C1 segment of cervical spinal cord (tissue), 14 donors: ENCODE data around the gene NANOGP8.

Source experiments
- DNase-seq, 14 donors: peaks; one replicate each; lab custom pipeline; 2025; lab: John Stamatoyannopoulos, UW

Gene NANOGP8

DNA sequence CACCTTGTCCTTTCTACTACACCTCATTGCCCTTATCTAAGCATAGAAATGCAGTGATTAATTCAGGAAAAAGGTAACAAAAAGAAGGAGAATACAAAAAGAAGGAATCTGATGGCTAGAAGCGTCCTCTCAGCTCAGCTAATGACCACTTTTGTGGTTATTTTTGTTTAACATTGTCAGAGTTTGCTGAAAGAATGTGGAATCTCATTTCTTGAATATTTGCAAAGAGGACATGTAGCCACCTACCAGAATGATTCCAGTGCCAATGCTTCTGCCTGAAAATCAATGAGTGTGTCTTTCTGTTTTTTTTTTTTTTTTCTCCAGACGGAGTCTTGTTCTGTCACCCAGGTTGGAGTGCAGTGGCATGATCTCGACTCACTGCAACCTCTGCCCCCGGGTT lies 24.5 kb downstream of the NANOGP8 start:
- DNase-seq = no peak

DNA sequence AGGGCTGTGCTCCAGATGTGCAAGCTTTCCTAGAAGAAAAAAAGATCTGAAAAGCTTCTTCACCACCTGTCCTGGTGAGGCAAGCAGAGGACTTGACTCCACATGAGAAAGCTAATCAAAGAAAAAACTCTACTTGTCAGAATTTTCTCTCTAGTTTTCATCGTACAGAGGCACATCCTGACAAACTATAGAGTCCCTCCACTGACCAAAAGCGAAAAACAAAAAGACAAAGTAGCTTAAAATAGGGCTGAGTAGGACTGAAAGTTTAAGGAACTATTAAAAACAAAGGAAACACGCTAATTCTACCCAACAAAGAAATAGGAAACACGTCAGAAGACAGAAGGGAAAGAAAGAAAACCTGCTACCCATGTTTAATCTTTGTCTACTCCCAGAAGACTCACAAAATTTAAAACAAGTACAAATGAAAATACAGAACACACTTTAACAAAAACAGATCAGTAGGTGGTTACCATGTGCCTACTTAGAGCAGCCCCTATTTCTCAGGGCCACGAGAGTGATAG lies 26.5 kb downstream of the NANOGP8 start:
- no peak for DNase-seq

- DNase-seq = no peak
Observed at GRCh38 chr15:35055416-35056105, 29.5 kb downstream of the NANOGP8 start.

- no peak for DNase-seq
Observed at GRCh38 chr15:35054380-35054779, 30.7 kb downstream of the NANOGP8 start.

- no peak for DNase-seq
Observed at GRCh38 chr15:35047996-35048395, 37.1 kb downstream of the NANOGP8 start.

GRCh38 chr15:35047528-35047927 lies 37.6 kb downstream of the NANOGP8 start:
- no peak for DNase-seq

GRCh38 chr15:35043373-35044095 lies 41.6 kb downstream of the NANOGP8 start:
- DNase-seq = no peak

GRCh38 chr15:35040339-35041255 lies 44.5 kb downstream of the NANOGP8 start:
- no peak for DNase-seq

GRCh38 chr15:35038626-35039451 lies 46.3 kb downstream of the NANOGP8 start:
- DNase-seq = no peak
